DND-41 (cell line): Measurements from ENCODE around the gene SAP25.

Experiments used
- ATAC-seq: fragments of 200-7000 bp; cut with Tn5 transposase; 3 replicates; pipeline ENCODE4 v1.9.1; 2021; ENCODE audit warnings: low read depth; ENCODE audit not compliant: insufficient read depth
- DNase-seq: peaks from one replicate; pipeline ENCODE4 v3.0.0-alpha.2; 2020
- H2AFZ ChIP-seq: 2 replicates; pipeline ENCODE4 v1.6.0; 2012; ENCODE audit warnings: low read depth, low read length
- H3K27ac ChIP-seq: 2 replicates; pipeline ENCODE4 v1.5.1; 2012; ENCODE audit warnings: low read length, inconsistent platforms
- H3K27me3 ChIP-seq: fragments of 200-600 bp; sonication (generic); 2 replicates; pipeline ENCODE4 v1.6.0; 2012; ENCODE audit warnings: low read length, mild to moderate bottlenecking, inconsistent platforms; ENCODE audit not compliant: insufficient read depth, poor library complexity
- H3K36me3 ChIP-seq: 2 replicates; pipeline ENCODE4 v1.5.1; 2012; ENCODE audit warnings: low read length, inconsistent platforms; ENCODE audit not compliant: insufficient read depth
- H3K4me1 ChIP-seq: 2 replicates; pipeline ENCODE4 v1.5.1; 2012; ENCODE audit warnings: mild to moderate bottlenecking, low read length; ENCODE audit not compliant: insufficient read depth
- H3K4me2 ChIP-seq: 2 replicates; pipeline ENCODE4 v1.6.0; 2012; ENCODE audit warnings: mild to moderate bottlenecking, moderate library complexity, low read length, inconsistent platforms; ENCODE audit not compliant: insufficient read depth
- H3K4me3 ChIP-seq, 2 experiments: fragments of 200-600 bp in 1 of 2; shearing (Covaris generic) in 1 of 2; 2 replicates each; pipeline ENCODE4 v1.5.1; 2012 to 2016; ENCODE audit warnings: inconsistent platforms in 2 of 2, low read length in 2 of 2, mild to moderate bottlenecking in 2 of 2, low read depth in 1 of 2, moderate library complexity in 1 of 2
- H3K79me2 ChIP-seq: 2 replicates; pipeline ENCODE4 v1.6.0; 2012; ENCODE audit warnings: low read length, inconsistent platforms; ENCODE audit not compliant: insufficient read depth
- H3K9ac ChIP-seq: 2 replicates; pipeline ENCODE4 v1.6.0; 2012; ENCODE audit warnings: low read depth, mild to moderate bottlenecking, inconsistent platforms, low read length, moderate library complexity
- H3K9me3 ChIP-seq: 2 replicates; pipeline ENCODE4 v1.5.1; 2012; ENCODE audit warnings: low read length, moderate library complexity, mild to moderate bottlenecking, inconsistent platforms; ENCODE audit not compliant: insufficient read depth, severe bottlenecking
- H4K20me1 ChIP-seq: 2 replicates; pipeline ENCODE4 v1.6.0; 2012; ENCODE audit warnings: low read length; ENCODE audit not compliant: insufficient read depth
- EZH2 ChIP-seq: IDR thresholded peaks from 3 replicates; pipeline ENCODE4 v1.6.1; 2012; ENCODE audit warnings: borderline replicate concordance, low read depth, mild to moderate bottlenecking, moderate library complexity, low read length, inconsistent platforms; ENCODE audit not compliant: severe bottlenecking
- TF ChIP-seq, protein P1 (sequence below): IDR thresholded peaks from 2 replicates; pipeline ENCODE4 v1.5.1; 2012; ENCODE audit warnings: borderline replicate concordance, low read length, moderate library complexity, mild to moderate bottlenecking; ENCODE audit not compliant: poor library complexity, severe bottlenecking; ENCODE audit errors: extremely low read depth

Gene SAP25

GRCh38 chr7:100612730-100613390, 39.2 kb upstream of the SAP25 start:
- TF ChIP-seq, protein P1, sequence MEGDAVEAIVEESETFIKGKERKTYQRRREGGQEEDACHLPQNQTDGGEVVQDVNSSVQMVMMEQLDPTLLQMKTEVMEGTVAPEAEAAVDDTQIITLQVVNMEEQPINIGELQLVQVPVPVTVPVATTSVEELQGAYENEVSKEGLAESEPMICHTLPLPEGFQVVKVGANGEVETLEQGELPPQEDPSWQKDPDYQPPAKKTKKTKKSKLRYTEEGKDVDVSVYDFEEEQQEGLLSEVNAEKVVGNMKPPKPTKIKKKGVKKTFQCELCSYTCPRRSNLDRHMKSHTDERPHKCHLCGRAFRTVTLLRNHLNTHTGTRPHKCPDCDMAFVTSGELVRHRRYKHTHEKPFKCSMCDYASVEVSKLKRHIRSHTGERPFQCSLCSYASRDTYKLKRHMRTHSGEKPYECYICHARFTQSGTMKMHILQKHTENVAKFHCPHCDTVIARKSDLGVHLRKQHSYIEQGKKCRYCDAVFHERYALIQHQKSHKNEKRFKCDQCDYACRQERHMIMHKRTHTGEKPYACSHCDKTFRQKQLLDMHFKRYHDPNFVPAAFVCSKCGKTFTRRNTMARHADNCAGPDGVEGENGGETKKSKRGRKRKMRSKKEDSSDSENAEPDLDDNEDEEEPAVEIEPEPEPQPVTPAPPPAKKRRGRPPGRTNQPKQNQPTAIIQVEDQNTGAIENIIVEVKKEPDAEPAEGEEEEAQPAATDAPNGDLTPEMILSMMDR, result peak; percentile 47
- TF ChIP-seq EZH2, result no peak
- no peak for ATAC-seq
- peak overlapping the region; percentile 89 for H3K9ac ChIP-seq

DNA sequence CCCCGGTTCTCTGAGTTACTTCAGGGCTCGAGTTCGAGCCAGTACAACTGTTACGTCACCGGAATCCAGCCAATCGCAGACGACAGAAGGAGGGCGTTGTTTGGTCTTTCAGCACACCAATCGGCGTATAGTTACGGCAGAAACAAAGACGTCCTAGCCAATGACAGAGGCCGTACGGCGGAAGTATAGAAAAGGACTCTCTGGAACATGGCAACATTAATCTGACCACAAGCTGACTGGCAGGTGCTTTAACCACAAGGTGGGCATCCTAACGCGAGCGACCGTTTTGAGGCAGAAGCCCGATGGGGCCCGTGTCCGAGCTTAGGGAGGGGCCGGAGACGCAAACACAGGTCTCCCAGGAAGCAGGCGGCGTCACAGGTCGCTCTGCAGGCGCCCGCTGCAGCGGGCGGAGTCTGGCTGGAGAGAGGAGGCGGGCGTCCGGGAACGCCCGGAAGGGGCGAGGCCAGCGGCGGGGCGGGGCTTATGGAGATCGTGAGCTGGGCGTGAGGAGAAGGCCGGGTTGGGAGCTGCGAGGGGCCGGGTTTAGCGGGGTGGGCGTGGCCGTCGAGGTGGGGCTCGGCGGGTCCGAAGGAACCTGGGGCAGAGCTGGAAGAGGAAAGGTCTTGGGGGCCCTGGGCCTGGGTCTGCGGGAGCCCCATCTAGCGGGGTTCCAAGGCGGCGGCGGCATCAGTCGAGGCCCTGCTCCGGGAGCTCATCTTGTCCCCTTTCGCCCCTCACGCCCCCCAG, 38.5 kb upstream of the SAP25 start, which contains the start of gene MOSPD3:
Gene MOSPD3 (plus strand): TSS at position 558 of the 747 bp plus-strand sequence. CDS start 252 bp downstream, outside the sequence.
- Histone ChIP-seq H3K27me3 (no peaks in the 10 kb centered on the region), H3K27ac (peak within 1 kb of the TSS; percentile 89)
- peak; percentile 99 for DNase-seq

More at GRCh38 chr7:100612730-100613390, 39.2 kb upstream of the SAP25 start:
- H2AFZ ChIP-seq, result peak overlapping the region; percentile 80
- peak overlapping the region; percentile 89 for H3K27ac ChIP-seq
- H3K4me1 ChIP-seq, result peaks cover 24% of the 10 kb centered on the region
- no peaks in the 10 kb centered on the region for H4K20me1 ChIP-seq
- H3K27me3 ChIP-seq, result no peaks in the 10 kb centered on the region
- H3K79me2 ChIP-seq, result peaks cover 5% of the 10 kb centered on the region; the same call in 1 of the 2 replicates
- DNase-seq, result peak; percentile 32
- H3K4me2 ChIP-seq, result peak overlapping the region; percentile 98
- no peaks in the 10 kb centered on the region for H3K9me3 ChIP-seq
- peak overlapping the region; percentile 56 to 58 for H3K4me3 ChIP-seq
- no peaks in the 10 kb centered on the region for H3K36me3 ChIP-seq

GRCh38 chr7:100609958-100610357, 36.3 kb upstream of the SAP25 start:
- H3K9ac ChIP-seq, result no peak overlapping the region
- no peak for DNase-seq
- peaks cover 5% of the 10 kb centered on the region; the same call in 1 of the 2 replicates for H3K79me2 ChIP-seq
- no peak overlapping the region for H3K27ac ChIP-seq
- H3K36me3 ChIP-seq, result peaks cover 5% of the 10 kb centered on the region; the same call in 1 of the 2 replicates
- H2AFZ ChIP-seq, result no peak overlapping the region
- no peaks in the 10 kb centered on the region; the same call in 1 of the 2 replicates for H4K20me1 ChIP-seq
- no peaks in the 10 kb centered on the region for H3K9me3 ChIP-seq
- peaks cover 29% of the 10 kb centered on the region for H3K4me1 ChIP-seq
- H3K4me3 ChIP-seq, result no peak overlapping the region
- no peak overlapping the region for H3K4me2 ChIP-seq
- H3K27me3 ChIP-seq, result no peaks in the 10 kb centered on the region
- ATAC-seq, result no peak
- TF ChIP-seq EZH2, result no peak
- TF ChIP-seq, protein P1, result no peak

More for the DNA sequence above, 38.5 kb upstream of the SAP25 start, which contains the start of gene MOSPD3:
- Histone ChIP-seq H3K4me3 (peak within 1 kb of the TSS; percentile 56 to 58), H3K9ac (peak within 1 kb of the TSS; percentile 89), H3K9me3 (no peaks in the 10 kb centered on the region), H3K4me2 (peak within 1 kb of the TSS; percentile 98), H3K79me2 (peaks cover 5% of the 10 kb centered on the region; the same call in 1 of the 2 replicates), H3K4me1 (peaks cover 24% of the 10 kb centered on the region), H2AFZ (peak within 1 kb of the TSS; percentile 80), H4K20me1 (no peaks in the 10 kb centered on the region; the same call in 1 of the 2 replicates), H3K36me3 (peaks cover 5% of the 10 kb centered on the region; the same call in 1 of the 2 replicates)
- TF ChIP-seq EZH2, result no peak
- TF ChIP-seq, protein P1, result no peak
- peak; percentile 92 for ATAC-seq
